Common myeloid progenitor, CD34-positive (primary cell): Measurements from ENCODE around the gene GSC2.

Experiments
- CTCF ChIA-PET: fragments of 350-600 bp; sonication (Branson Sonifier 250); formaldehyde crosslinking; loops from one replicate; lab custom pipeline; 2021; ENCODE audit warnings: antibody characterized with exemption; lab: Charles Lee
- POLR2A ChIA-PET: fragments of 350-600 bp; sonication (Branson Sonifier 250); formaldehyde crosslinking; loops from one replicate; lab custom pipeline; 2021; ENCODE audit warnings: antibody characterized with exemption; lab: Charles Lee
- DNase-seq, 3 donors: peaks; one replicate each; pipeline versions ENCODE4 v3.0.0 to v3.0.0-alpha.2; 2013
- H3K27ac ChIP-seq, 2 experiments: 1 replicate in 1 of 2; 2 replicates in 1 of 2; pipeline ENCODE4 v1.7.0; 2013; ENCODE audit warnings: inconsistent platforms in 2 of 2, low read length in 2 of 2, mild to moderate bottlenecking in 2 of 2, low read depth in 1 of 2, moderate library complexity in 1 of 2; ENCODE audit not compliant: severe bottlenecking in 2 of 2, insufficient read depth in 1 of 2, poor library complexity in 1 of 2
- H3K27me3 ChIP-seq, 5 experiments: replicated peaks in 2 of 5; 1 replicate in 3 of 5; 2 replicates in 2 of 5; pipeline versions ENCODE4 v1.6.1 to v1.7.0; 2013; ENCODE audit warnings: low read length in 4 of 5, mild to moderate bottlenecking in 2 of 5, moderate library complexity in 2 of 5, inconsistent platforms in 1 of 5; ENCODE audit not compliant: insufficient read depth in 5 of 5, control insufficient read depth in 4 of 5
- H3K36me3 ChIP-seq, 4 experiments: 1 replicate in 2 of 4; 2 replicates in 2 of 4; pipeline versions ENCODE4 v1.6.1 to v1.7.0; 2013; ENCODE audit warnings: low read length in 3 of 4, control low read depth in 1 of 4, mild to moderate bottlenecking in 1 of 4; ENCODE audit not compliant: control insufficient read depth in 4 of 4, insufficient read depth in 4 of 4
- H3K4me1 ChIP-seq, 4 experiments: 1 replicate in 3 of 4; 2 replicates in 1 of 4; pipeline versions ENCODE4 v1.6.1 to v1.7.1; 2013; ENCODE audit warnings: low read length in 3 of 4, mild to moderate bottlenecking in 3 of 4, control low read depth in 1 of 4, inconsistent platforms in 1 of 4, moderate library complexity in 1 of 4; ENCODE audit not compliant: control insufficient read depth in 4 of 4, insufficient read depth in 4 of 4; ENCODE audit errors: control extremely low read depth in 1 of 4
- H3K4me3 ChIP-seq, 7 experiments: 1 replicate in 4 of 7; 2 replicates in 3 of 7; pipeline versions ENCODE4 v1.5.1 to v1.7.0; 2013; ENCODE audit warnings: mild to moderate bottlenecking in 7 of 7, low read length in 6 of 7, moderate library complexity in 6 of 7, inconsistent platforms in 2 of 7, low read depth in 2 of 7, control low read depth in 1 of 7; ENCODE audit not compliant: insufficient read depth in 4 of 7, control insufficient read depth in 1 of 7; ENCODE audit errors: extremely low read depth in 1 of 7
- H3K9me3 ChIP-seq, 5 experiments: 1 replicate in 4 of 5; 2 replicates in 1 of 5; pipeline versions ENCODE4 v1.6.1 to v1.7.1; 2013; ENCODE audit warnings: low read length in 4 of 5, mild to moderate bottlenecking in 2 of 5, inconsistent platforms in 1 of 5, low read depth in 1 of 5, moderate library complexity in 1 of 5; ENCODE audit not compliant: control insufficient read depth in 4 of 5, insufficient read depth in 2 of 5; ENCODE audit errors: control extremely low read depth in 1 of 5
- WGBS: methylation state at CpG from one replicate; pipeline ENCODE4 v1.1.5; 2013; ENCODE audit not compliant: insufficient coverage; 5-methylcytosine and 5-hydroxymethylcytosine counted together

GSC2 gene

DNA sequence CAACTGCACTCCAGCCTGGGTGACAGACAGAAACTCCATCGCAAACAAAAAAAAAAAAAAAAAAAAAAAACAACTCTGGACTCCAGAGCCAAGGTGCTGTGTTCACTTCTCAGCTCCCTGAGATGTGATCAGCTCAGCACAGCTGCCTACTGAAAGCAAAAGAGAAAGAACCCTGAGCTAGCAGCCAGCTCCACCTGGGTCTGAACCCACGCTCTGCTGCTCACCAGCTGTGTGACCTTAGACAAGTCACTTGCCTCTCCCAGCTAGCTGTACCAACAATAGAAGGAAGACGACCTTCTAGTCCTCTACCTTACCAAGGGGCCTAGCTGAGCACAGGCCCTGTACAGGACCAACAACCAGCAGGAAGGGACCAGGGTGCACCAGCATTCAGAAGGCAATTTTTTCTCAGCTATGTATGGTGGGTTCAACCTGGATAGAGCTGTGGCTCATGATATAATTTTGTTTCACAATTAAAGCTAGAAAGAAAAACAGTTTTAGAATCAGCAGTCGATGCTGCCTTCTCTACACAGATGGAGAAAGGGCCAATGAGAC is 31.7 kb downstream of the GSC2 start:
- Histone ChIP-seq H3K27me3 (no peaks in the 10 kb centered on the region), H3K27ac (peak overlapping the region in 1 of 2 experiments; percentile 20), H3K36me3 (peaks cover 1 to 32% (median 9%) of the 10 kb centered on the region in 4 experiments), H3K9me3 (no peaks in the 10 kb centered on the region), H3K4me3 (no peak overlapping the region), H3K4me1 (peaks cover 4 to 52% (median 31%) of the 10 kb centered on the region in 4 experiments)
- DNase-seq: no peak
- CTCF ChIA-PET: interaction anchor here (2.3 to 4.7 kb wide), 2 partner anchors 11 to 26 kb away, joined by 8 to 15 read pairs; partner anchors contain the start of gene ESS2
- WGBS: 100% methylated on average over 1 of the region's 4 CpGs
- POLR2A ChIA-PET: no interaction called here

DNA sequence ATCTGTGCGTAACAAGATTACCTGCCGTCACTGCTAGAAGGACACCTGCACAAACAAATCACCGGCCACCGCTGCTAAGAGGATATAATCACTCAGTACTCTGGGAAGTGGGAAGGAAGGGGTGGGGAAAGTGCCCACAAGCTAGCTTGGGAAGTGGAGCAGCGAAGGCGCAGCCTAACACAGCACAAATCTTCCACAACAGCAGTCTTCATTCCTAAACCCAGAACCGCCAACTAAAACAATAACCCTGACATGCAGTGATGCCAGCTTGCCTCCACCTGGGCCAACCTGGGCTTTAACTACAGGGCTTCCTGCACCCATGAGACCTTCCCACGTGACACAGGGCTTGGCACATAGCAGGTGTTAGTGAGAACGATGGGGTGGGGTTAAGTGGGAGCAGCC is 33.0 kb downstream of the GSC2 start:
- Histone ChIP-seq H3K27ac (no peak overlapping the region), H3K27me3 (no peaks in the 10 kb centered on the region), H3K4me3 (no peak overlapping the region), H3K36me3 (peaks cover 1 to 34% (median 9%) of the 10 kb centered on the region in 4 experiments), H3K9me3 (no peaks in the 10 kb centered on the region), H3K4me1 (peaks cover 4 to 46% (median 24%) of the 10 kb centered on the region in 4 experiments)
- POLR2A ChIA-PET: no interaction called here
- CTCF ChIA-PET: interaction anchor here (1.1 to 4.7 kb wide), 3 partner anchors 8 to 32 kb away, joined by 3 to 15 read pairs (median 3); no protein-coding TSS in a partner anchor
- DNase-seq: no peak
- 73% methylated on average over 2 of the region's 9 CpGs for WGBS

GRCh38 chr22:19115628-19116027 is 34.5 kb downstream of the GSC2 start:
- no peak for DNase-seq
- Histone ChIP-seq H3K9me3 (no peaks in the 10 kb centered on the region), H3K36me3 (peaks cover 1 to 34% (median 9%) of the 10 kb centered on the region in 4 experiments), H3K4me3 (no peak overlapping the region), H3K4me1 (peaks cover 8 to 46% (median 24%) of the 10 kb centered on the region in 4 experiments), H3K27me3 (no peaks in the 10 kb centered on the region), H3K27ac (no peak overlapping the region)
- ChIA-PET POLR2A (no interaction called here), CTCF (interaction anchor here (0.8 to 4.7 kb wide), 7 partner anchors 8 to 29 kb away, joined by 3 to 15 read pairs (median 4); partner anchors contain the start of gene ESS2)
- WGBS: 100% methylated on average over 4 of the region's 4 CpGs

DNA sequence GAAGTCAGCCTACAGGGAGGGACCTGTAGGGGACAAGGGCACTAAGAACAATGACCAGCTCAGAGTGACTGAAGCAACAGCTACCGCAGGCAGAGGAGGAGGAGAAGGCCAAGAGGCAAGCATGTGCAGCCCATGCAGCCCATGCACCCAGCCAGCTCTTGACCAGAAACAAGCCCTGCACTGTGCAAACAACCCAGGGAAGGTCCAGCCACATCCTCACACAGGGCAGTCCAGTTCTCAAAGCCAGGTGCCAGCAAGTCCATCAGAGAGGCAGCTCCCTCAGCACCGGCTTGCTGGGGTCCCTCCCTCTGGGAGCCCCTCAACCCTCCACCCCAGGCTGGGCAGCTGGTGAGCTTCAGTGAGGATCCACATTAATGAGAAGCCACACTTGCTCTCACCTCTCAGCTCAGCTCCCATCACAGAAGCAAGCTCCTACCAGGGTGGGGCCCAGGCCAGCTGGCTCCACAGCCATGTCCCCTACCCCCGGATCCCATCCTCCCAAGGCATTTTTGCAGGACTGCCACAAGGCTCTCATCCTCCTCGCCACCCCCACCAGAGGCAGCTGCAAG is 35.0 kb downstream of the GSC2 start:
- Histone ChIP-seq H3K4me3 (no peak overlapping the region), H3K27me3 (no peaks in the 10 kb centered on the region), H3K27ac (no peak overlapping the region), H3K36me3 (peaks cover 1 to 32% (median 8%) of the 10 kb centered on the region in 4 experiments), H3K9me3 (no peaks in the 10 kb centered on the region), H3K4me1 (peaks cover 11 to 46% (median 25%) of the 10 kb centered on the region in 4 experiments)
- 100% methylated on average over 3 of the region's 4 CpGs for WGBS
- DNase-seq: no peak
- ChIA-PET CTCF (interaction anchor here (0.8 to 4.7 kb wide), 5 partner anchors 8 to 17 kb away, joined by 3 to 15 read pairs (median 4); no protein-coding TSS in a partner anchor), POLR2A (no interaction called here)

GRCh38 chr22:19113429-19113828 is 36.7 kb downstream of the GSC2 start:
- Histone ChIP-seq H3K4me1 (peaks cover 19 to 45% (median 34%) of the 10 kb centered on the region in 4 experiments), H3K4me3 (no peak overlapping the region), H3K27ac (no peak overlapping the region), H3K27me3 (no peaks in the 10 kb centered on the region), H3K9me3 (no peaks in the 10 kb centered on the region), H3K36me3 (peaks cover 1 to 19% (median 7%) of the 10 kb centered on the region in 4 experiments)
- 100% methylated on average over 2 of the region's 5 CpGs for WGBS
- CTCF ChIA-PET: no interaction called here
- no peak for DNase-seq
- POLR2A ChIA-PET: interaction anchor here (0.6 kb wide), 2 partner anchors 25 to 33 kb away, joined by 3 read pairs; no protein-coding TSS in a partner anchor

GRCh38 chr22:19111584-19111983 is 38.5 kb downstream of the GSC2 start:
- WGBS: no CpG with 5 or more reads among the region's 3 CpGs
- CTCF ChIA-PET: interaction anchor here (1.3 to 3.5 kb wide), 2 partner anchors 9 to 26 kb away, joined by 3 to 13 read pairs; no protein-coding TSS in a partner anchor
- H3K9me3 ChIP-seq: no peaks in the 10 kb centered on the region
- POLR2A ChIA-PET: interaction anchor here (1.5 kb wide), 1 partner anchor 10 kb away, joined by 5 read pairs; the partner anchor contains the start of gene DGCR2
- H3K4me1 ChIP-seq: peaks cover 25 to 44% (median 35%) of the 10 kb centered on the region in 4 experiments
- H3K27ac ChIP-seq: peak overlapping the region; percentile 40 to 45
- H3K4me3 ChIP-seq: no peak overlapping the region
- H3K27me3 ChIP-seq: no peaks in the 10 kb centered on the region
- DNase-seq: no peak
- H3K36me3 ChIP-seq: peaks cover 0 to 19% (median 3%) of the 10 kb centered on the region in 4 experiments
